Endodermal cell (in vitro differentiated cells): ENCODE results near the gene SETD4. TPM values are rescaled to one million over a fixed set of nuclear protein-coding genes. Genes with fewer than 3 reads are reported as not detected.

Source experiments
- DNase-seq: peaks from one replicate; pipeline ENCODE4 v3.0.0-alpha.2; 2017
- H3K27ac ChIP-seq: 2 replicates; pipeline ENCODE4 v1.5.1; 2013; ENCODE audit warnings: mild to moderate bottlenecking, low read depth, low read length, moderate library complexity
- H3K27me3 ChIP-seq: 2 replicates; pipeline ENCODE4 v1.6.1; 2013; ENCODE audit warnings: mild to moderate bottlenecking, low read length, moderate library complexity; ENCODE audit not compliant: insufficient read depth, control insufficient read depth, poor library complexity, severe bottlenecking
- H3K36me3 ChIP-seq: 2 replicates; pipeline ENCODE4 v1.7.0; 2013; ENCODE audit warnings: mild to moderate bottlenecking, low read length, moderate library complexity; ENCODE audit not compliant: control insufficient read depth, insufficient read depth
- H3K4me1 ChIP-seq: one replicate; pipeline ENCODE4 v1.7.0; 2013; ENCODE audit warnings: low read length; ENCODE audit not compliant: control insufficient read depth, insufficient read depth
- H3K4me3 ChIP-seq: 2 replicates; pipeline ENCODE4 v1.5.1; 2013; ENCODE audit warnings: mild to moderate bottlenecking, low read length, moderate library complexity
- H3K9ac ChIP-seq: 2 replicates; pipeline ENCODE4 v1.6.1; 2013; ENCODE audit warnings: mild to moderate bottlenecking, low read length, moderate library complexity; ENCODE audit not compliant: poor library complexity, severe bottlenecking; ENCODE audit errors: extremely low read depth
- H3K9me3 ChIP-seq: 2 replicates; pipeline ENCODE4 v1.6.1; 2013; ENCODE audit warnings: mild to moderate bottlenecking, low read length, moderate library complexity; ENCODE audit not compliant: control insufficient read depth
- H3K27ac Mint-ChIP-seq: 2 replicates; pipeline ENCODE4 v1.8.0; 2020; ENCODE audit warnings: mixed read lengths
- H3K27me3 Mint-ChIP-seq: 2 replicates; pipeline ENCODE4 v1.8.0; 2021; ENCODE audit warnings: mild to moderate bottlenecking, mixed read lengths; ENCODE audit not compliant: insufficient read depth
- H3K36me3 Mint-ChIP-seq: 2 replicates; pipeline ENCODE4 v1.8.0; 2020; ENCODE audit warnings: low read depth, mixed read lengths
- H3K4me1 Mint-ChIP-seq: 2 replicates; pipeline ENCODE4 v1.8.0; 2020; ENCODE audit warnings: mixed read lengths
- H3K4me3 Mint-ChIP-seq: 2 replicates; pipeline ENCODE4 v1.8.0; 2020; ENCODE audit warnings: mild to moderate bottlenecking, moderate library complexity, mixed read lengths
- H3K9me3 Mint-ChIP-seq: 2 replicates; pipeline ENCODE4 v1.8.0; 2020; ENCODE audit warnings: mild to moderate bottlenecking, mixed read lengths
- WGBS, 2 experiments: methylation state at CpG; one replicate each; pipeline versions ENCODE4 v1.1.5 to v1.1.7; 2013; ENCODE audit warnings: missing lambda C conversion rate in 2 of 2, mixed read lengths in 1 of 2; ENCODE audit not compliant: insufficient coverage in 1 of 2, insufficient read length in 1 of 2; 5-methylcytosine and 5-hydroxymethylcytosine counted together
- total RNA-seq, 2 donors: library from RNA; stranded (reverse); fragmentation: NEBNext Ultra II Directional in 1 of 2; extraction: Animal tissue kit (Norgen Biotek cat#: 25700) in 1 of 2; gene quantifications; 2 replicates in 1 of 2; 3 replicates in 1 of 2; pipeline ENCODE4 v1.2.1, GENCODE V29; 2021
- TF ChIP-seq, protein P1 (sequence below): fragments of 200-600 bp; sonication (generic); conservative IDR thresholded peaks from 2 replicates; pipeline ENCODE4 v1.5.0; 2021; ENCODE audit warnings: antibody characterized with exemption, mild to moderate bottlenecking

SETD4 gene
- total RNA-seq, 2 donors from 2014 or later: 27.8 to 31.9 TPM

DNA sequence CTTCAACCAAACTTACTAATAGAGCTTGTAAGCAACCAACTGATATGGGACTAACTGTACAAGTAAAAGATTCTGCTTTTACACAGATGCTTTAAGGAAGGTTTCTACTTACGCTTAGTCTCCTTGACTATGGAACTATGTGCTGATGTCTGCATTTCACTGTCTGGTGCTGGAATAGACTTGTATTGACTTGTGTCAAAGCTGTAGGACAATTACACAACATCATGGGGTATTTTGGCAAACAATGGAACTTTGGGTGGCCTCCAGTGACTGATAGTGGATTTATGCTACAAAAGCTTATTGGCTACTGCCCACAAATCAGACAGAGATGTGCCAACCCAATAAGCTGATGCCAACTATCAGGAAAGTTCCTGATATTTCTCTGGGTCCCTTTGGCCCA, 20.1 kb upstream of the SETD4 start:
- Histone ChIP-seq H3K9ac (no peak overlapping the region), H3K27me3 (no peaks in the 10 kb centered on the region), H3K4me3 (no peak overlapping the region), H3K27ac (no peak overlapping the region), H3K4me1 (no peaks in the 10 kb centered on the region), H3K9me3 (no peaks in the 10 kb centered on the region), H3K36me3 (no peaks in the 10 kb centered on the region)
- H3K27ac Mint-ChIP-seq: no peak overlapping the region
- peaks cover 3% of the 10 kb centered on the region for H3K27me3 Mint-ChIP-seq
- 97 to 100% methylated on average over 1 of the region's 1 CpG for WGBS, 2 experiments
- no peak for DNase-seq
- peaks cover 3% of the 10 kb centered on the region for H3K4me1 Mint-ChIP-seq
- H3K36me3 Mint-ChIP-seq: no peaks in the 10 kb centered on the region
- peaks cover 7% of the 10 kb centered on the region for H3K9me3 Mint-ChIP-seq
- TF ChIP-seq, protein P1, sequence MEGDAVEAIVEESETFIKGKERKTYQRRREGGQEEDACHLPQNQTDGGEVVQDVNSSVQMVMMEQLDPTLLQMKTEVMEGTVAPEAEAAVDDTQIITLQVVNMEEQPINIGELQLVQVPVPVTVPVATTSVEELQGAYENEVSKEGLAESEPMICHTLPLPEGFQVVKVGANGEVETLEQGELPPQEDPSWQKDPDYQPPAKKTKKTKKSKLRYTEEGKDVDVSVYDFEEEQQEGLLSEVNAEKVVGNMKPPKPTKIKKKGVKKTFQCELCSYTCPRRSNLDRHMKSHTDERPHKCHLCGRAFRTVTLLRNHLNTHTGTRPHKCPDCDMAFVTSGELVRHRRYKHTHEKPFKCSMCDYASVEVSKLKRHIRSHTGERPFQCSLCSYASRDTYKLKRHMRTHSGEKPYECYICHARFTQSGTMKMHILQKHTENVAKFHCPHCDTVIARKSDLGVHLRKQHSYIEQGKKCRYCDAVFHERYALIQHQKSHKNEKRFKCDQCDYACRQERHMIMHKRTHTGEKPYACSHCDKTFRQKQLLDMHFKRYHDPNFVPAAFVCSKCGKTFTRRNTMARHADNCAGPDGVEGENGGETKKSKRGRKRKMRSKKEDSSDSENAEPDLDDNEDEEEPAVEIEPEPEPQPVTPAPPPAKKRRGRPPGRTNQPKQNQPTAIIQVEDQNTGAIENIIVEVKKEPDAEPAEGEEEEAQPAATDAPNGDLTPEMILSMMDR: no peak
- H3K4me3 Mint-ChIP-seq: no peak overlapping the region

DNA sequence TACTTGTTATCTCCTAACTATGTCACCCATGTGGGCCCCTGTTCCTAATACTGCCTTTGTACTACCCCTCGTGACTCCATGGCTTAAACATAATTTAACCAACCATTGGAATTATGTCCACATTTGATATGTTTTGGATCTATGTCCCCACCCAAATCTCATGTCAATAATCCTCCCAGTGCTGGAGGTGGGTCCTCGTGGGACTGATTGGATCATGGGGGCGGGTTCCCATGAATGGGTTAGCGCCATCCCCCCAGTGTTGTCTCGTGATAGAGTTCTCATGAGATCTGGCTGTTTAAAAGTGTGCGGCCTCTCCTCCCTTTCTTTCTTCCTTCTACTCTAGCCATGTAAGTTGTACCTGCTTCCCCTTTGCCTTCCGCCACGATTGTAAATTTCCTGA, 19.3 kb upstream of the SETD4 start:
- 82 to 83% methylated on average over 8 of the region's 8 CpGs for WGBS, 2 experiments
- H3K27ac ChIP-seq: no peak overlapping the region
- Mint-ChIP-seq H3K27me3 (peaks cover 3% of the 10 kb centered on the region), H3K9me3 (peaks cover 7% of the 10 kb centered on the region), H3K4me3 (no peak overlapping the region), H3K27ac (no peak overlapping the region), H3K4me1 (peaks cover 10% of the 10 kb centered on the region), H3K36me3 (no peaks in the 10 kb centered on the region)
- H3K9me3 ChIP-seq: no peaks in the 10 kb centered on the region
- no peaks in the 10 kb centered on the region for H3K4me1 ChIP-seq
- H3K4me3 ChIP-seq: no peak overlapping the region
- no peak for DNase-seq
- no peak overlapping the region for H3K9ac ChIP-seq
- H3K36me3 ChIP-seq: no peaks in the 10 kb centered on the region
- H3K27me3 ChIP-seq: no peaks in the 10 kb centered on the region
- TF ChIP-seq, protein P1: no peak

DNA sequence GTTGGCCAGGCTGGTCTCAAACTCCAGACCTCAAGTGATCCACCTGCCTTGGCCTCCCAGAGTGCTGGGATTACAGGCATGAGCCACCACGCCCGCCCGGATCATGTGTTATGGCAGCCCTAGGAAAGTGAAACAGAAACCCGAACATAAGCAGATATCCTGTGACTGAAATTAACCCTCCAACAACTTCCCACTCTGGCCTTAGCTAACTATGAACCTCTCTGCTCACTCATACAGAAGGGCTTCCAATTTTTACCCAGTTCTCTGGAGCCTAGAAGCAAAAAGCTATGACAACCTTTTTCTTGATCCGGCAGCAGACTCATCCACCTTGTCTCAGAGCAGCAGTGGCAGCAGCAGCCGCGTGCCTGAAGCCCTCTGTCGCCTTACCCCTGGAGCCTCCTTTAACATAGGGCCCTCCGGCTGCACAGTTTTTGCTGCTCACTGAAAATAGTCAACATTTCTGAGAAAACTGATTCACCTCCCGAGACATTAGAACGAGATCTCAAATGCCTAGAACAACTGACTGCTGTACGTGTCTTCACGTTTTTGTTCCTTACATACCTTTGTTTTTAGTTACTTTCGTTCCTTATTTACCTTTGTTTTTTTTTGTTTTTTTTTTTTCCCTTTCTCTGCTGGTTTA, 18.8 kb upstream of the SETD4 start:
- H3K27me3 Mint-ChIP-seq: peaks cover 3% of the 10 kb centered on the region
- Histone ChIP-seq H3K36me3 (no peaks in the 10 kb centered on the region), H3K27me3 (no peaks in the 10 kb centered on the region), H3K9ac (no peak overlapping the region), H3K4me1 (peaks cover 4% of the 10 kb centered on the region), H3K27ac (no peak overlapping the region), H3K9me3 (no peaks in the 10 kb centered on the region), H3K4me3 (no peak overlapping the region)
- no peak overlapping the region for H3K4me3 Mint-ChIP-seq
- no peak for DNase-seq
- H3K9me3 Mint-ChIP-seq: peaks cover 7% of the 10 kb centered on the region
- H3K4me1 Mint-ChIP-seq: peaks cover 14% of the 10 kb centered on the region
- H3K27ac Mint-ChIP-seq: no peak overlapping the region
- TF ChIP-seq, protein P1: no peak
- H3K36me3 Mint-ChIP-seq: no peaks in the 10 kb centered on the region
- 92% methylated on average over 8 to 14 of the region's 14 CpGs for WGBS, 2 experiments
